Heart right ventricle (tissue), 16 donors: ENCODE measurements around the gene TRABD2B. TPM values are rescaled to one million over a fixed set of nuclear protein-coding genes. Genes with fewer than 3 reads are reported as not detected.

ENCODE experiments used
- ATAC-seq, 8 donors: fragments of 200-7000 bp; cut with Tn5 transposase; one replicate each; pipeline ENCODE4 v1.9.1; 2020; ENCODE audit warnings: mild to moderate bottlenecking in 8 of 8, moderate library complexity in 8 of 8, moderate number of reproducible peaks in 1 of 8
- DNase-seq, 2 donors: peaks; one replicate each; pipeline ENCODE4 v3.0.0-alpha.2; 2020
- H3K27ac ChIP-seq, 10 donors: fragments of 200-600 bp; sonication (generic) in 2 of 10; one replicate each; pipeline versions ENCODE4 v1.5.0 to v1.8.0; 2020 to 2022; ENCODE audit warnings: mild to moderate bottlenecking in 3 of 10
- H3K27me3 ChIP-seq, 7 donors: fragments of 200-600 bp; one replicate each; pipeline ENCODE4 v1.8.0; 2021 to 2022; ENCODE audit warnings: mild to moderate bottlenecking in 2 of 7
- H3K36me3 ChIP-seq, 9 donors: fragments of 200-600 bp; sonication (generic) in 1 of 9; one replicate each; pipeline versions ENCODE4 v1.5.0 to v1.8.0; 2020 to 2022; ENCODE audit warnings: mild to moderate bottlenecking in 2 of 9
- H3K4me1 ChIP-seq, 9 donors: fragments of 200-600 bp; sonication (generic) in 1 of 9; one replicate each; pipeline versions ENCODE4 v1.5.0 to v1.8.0; 2020 to 2022; ENCODE audit warnings: mild to moderate bottlenecking in 4 of 9
- H3K4me3 ChIP-seq, 10 donors: fragments of 200-600 bp; sonication (generic) in 2 of 10; one replicate each; pipeline versions ENCODE4 v1.5.0 to v1.8.0; 2020 to 2022; ENCODE audit warnings: mild to moderate bottlenecking in 7 of 10, moderate library complexity in 2 of 10
- H3K9me3 ChIP-seq, 11 donors: fragments of 200-600 bp in 10 of 11; sonication (generic) in 2 of 11; one replicate each; pipeline versions ENCODE4 v1.5.0 to v1.8.0; 2013 to 2022; ENCODE audit warnings: mild to moderate bottlenecking in 2 of 11, control low read depth in 1 of 11, moderate library complexity in 1 of 11
- CTCF ChIP-seq, 9 donors: fragments of 200-600 bp; sonication (generic) in 2 of 9; IDR thresholded peaks; one replicate each; pipeline versions ENCODE4 v1.5.0 to v1.8.0; 2021 to 2022; ENCODE audit warnings: antibody characterized with exemption in 9 of 9, mild to moderate bottlenecking in 5 of 9, moderate library complexity in 1 of 9
- WGBS, 2 donors: extraction: QIAGEN DNeasy Blood & Tissue Kit; methylation state at CpG; one replicate each; pipeline ENCODE4 v1.1.7; 2013; ENCODE audit warnings: inconsistent platforms in 1 of 2; 5-methylcytosine and 5-hydroxymethylcytosine counted together
- intact Hi-C, 10 donors: fragments of 100-400 bp; cut with DNase I; formaldehyde crosslinking; loops; one replicate each; pipeline versions ENCODE4 v1.11.1 to v1.14.2; 2022
- polyA plus RNA-seq, 2 donors: library from polyadenylated mRNA; stranded (reverse); fragments of 200-250 nt; gene quantifications; one replicate each; pipeline ENCODE4 v1.2.3, GENCODE V29; 2013
- total RNA-seq, 10 donors: library from RNA; stranded (reverse); fragmentation: NEBNext Ultra II Directional in 3 of 10; extraction: Animal tissue kit (Norgen Biotek cat#: 25700) in 3 of 10; gene quantifications; one replicate each; pipeline versions ENCODE4 v1.2.1 to v1.2.4, GENCODE V29; 2021 to 2023
- donor health status: Arrhythmogenic right ventricular cardiomyopathy.
- donor health status: ischemic (EF 13 %, LVEDD 7.1; RV severe dilation, severe dysfunction).
- donor health status: healthy with polysubstance abuse.
- donor health status: DM: no; HTN: yes; CAD: no.
- donor health status: DM: no; HTN: no; CAD: no.
- donor health status: ischemic (EF 25% LVEDD 6.9; RV normal size, moderate dysfunction).
- donor health status: ischemic (EF 25% LVEDD 5.7; RV mildly dilated, moderate dysfunction).
- donor health status: healthy.
- donor health status: DM: yes; HTN: yes; CAD: no.
- donor health status: Ischemic cardiomyopathy.
- donor health status: ischemic (EF 35%, LVEDD 5.7; RV mildly dilated, moderate dysfunction).
- donor health status: nonischemic (EF 11% LVEDD 7.7; RV severe dilation, severe dysfunction).
- donor health status: DM: yes; HTN: yes; CAD: no.
- donor health status: PGD.
- donor health status: ischemic (EF 29% LVEDD 5.4; RV normal size, mild dysfunction).
- donor health status: nonischemic (EF 23%, LVEDD 6.1; RV moderate dilation, normal function).

TRABD2B gene
- total and polyA plus RNA-seq, 12 donors = 0.21 to 1.1 (median 0.53) TPM

- TF ChIP-seq CTCF (IDR thresholded peaks at IDR 0.05) = no peak
- peak in 1 of 8 donors; percentile 51 for ATAC-seq
- no peak for DNase-seq
- intact Hi-C loops = no loop called here
- Histone ChIP-seq H3K27ac (no peak overlapping the region), H3K4me3 (no peak overlapping the region), H3K36me3 (no peaks in the 10 kb centered on the region), H3K4me1 (no peaks in the 10 kb centered on the region), H3K9me3 (no peaks in the 10 kb centered on the region), H3K27me3 (peaks cover 0 to 8% (median 0%) of the 10 kb centered on the region in 7 donors)
- 56 to 64% methylated on average over 5 of the region's 5 CpGs for WGBS, 2 donors
Observed at GRCh38 chr1:47890779-47891178, 106.4 kb downstream of the TRABD2B start.

- DNase-seq (no peak), ATAC-seq (no peak)
- Histone ChIP-seq H3K4me3 (no peak overlapping the region), H3K36me3 (no peaks in the 10 kb centered on the region), H3K9me3 (no peaks in the 10 kb centered on the region), H3K4me1 (no peaks in the 10 kb centered on the region), H3K27ac (no peak overlapping the region), H3K27me3 (peaks cover 0 to 5% (median 0%) of the 10 kb centered on the region in 7 donors)
- TF ChIP-seq CTCF (IDR thresholded peaks at IDR 0.05) = no peak
- intact Hi-C loops = no loop called here
- WGBS, 2 donors = 100% methylated on average over 1 of the region's 1 CpG
Observed at GRCh38 chr1:47888294-47888629, 108.9 kb downstream of the TRABD2B start.

- H3K27ac ChIP-seq = no peak overlapping the region
- no peak for DNase-seq
- peaks cover 0 to 5% (median 0%) of the 10 kb centered on the region in 7 donors for H3K27me3 ChIP-seq
- H3K36me3 ChIP-seq = no peaks in the 10 kb centered on the region
- TF ChIP-seq CTCF (IDR thresholded peaks at IDR 0.05) = no peak
- H3K4me1 ChIP-seq = no peaks in the 10 kb centered on the region
- WGBS, 2 donors = 69 to 72% methylated on average over 16 of the region's 16 CpGs
- no peak overlapping the region for H3K4me3 ChIP-seq
- H3K9me3 ChIP-seq = no peaks in the 10 kb centered on the region
- intact Hi-C loops = no loop called here
- no peak for ATAC-seq
Observed at GRCh38 chr1:47887475-47888293, 109.5 kb downstream of the TRABD2B start.

- intact Hi-C loops = no loop called here
- ATAC-seq (no peak), DNase-seq (no peak)
- Histone ChIP-seq H3K27me3 (peaks cover 0 to 5% (median 0%) of the 10 kb centered on the region in 7 donors), H3K27ac (no peak overlapping the region), H3K9me3 (no peaks in the 10 kb centered on the region), H3K4me3 (no peak overlapping the region), H3K4me1 (no peaks in the 10 kb centered on the region), H3K36me3 (no peaks in the 10 kb centered on the region)
- WGBS, 2 donors = 61 to 67% methylated on average over 2 of the region's 2 CpGs
- TF ChIP-seq CTCF (IDR thresholded peaks at IDR 0.05) = no peak
Observed at GRCh38 chr1:47887060-47887459, 110.1 kb downstream of the TRABD2B start.
